Chondrocyte (in vitro differentiated cells): Measurements from ENCODE around the gene TMEM201. TPM values are rescaled to one million over a fixed set of nuclear protein-coding genes. Genes with fewer than 3 reads are reported as not detected.

Experiments used
- DNase-seq: peaks from one replicate; pipeline ENCODE4 v3.0.0; 2021; ENCODE audit warnings: mixed read lengths, low spot score
- H3K27ac Mint-ChIP-seq: one replicate; pipeline ENCODE4 v1.8.0; 2021; ENCODE audit warnings: mild to moderate bottlenecking, moderate library complexity, mixed read lengths; ENCODE audit not compliant: unreplicated experiment
- H3K27me3 Mint-ChIP-seq: 2 replicates; pipeline ENCODE4 v1.8.0; 2021; ENCODE audit warnings: low read depth, mixed read lengths
- H3K36me3 Mint-ChIP-seq: 2 replicates; pipeline ENCODE4 v1.8.0; 2021; ENCODE audit warnings: low read depth, mixed read lengths
- H3K4me1 Mint-ChIP-seq: 2 replicates; pipeline ENCODE4 v1.8.0; 2021; ENCODE audit warnings: low read depth, mild to moderate bottlenecking, mixed read lengths
- H3K4me3 Mint-ChIP-seq: one replicate; pipeline ENCODE4 v1.8.0; 2021; ENCODE audit warnings: mild to moderate bottlenecking, moderate library complexity, mixed read lengths; ENCODE audit not compliant: unreplicated experiment
- H3K9me3 Mint-ChIP-seq: 2 replicates; pipeline ENCODE4 v1.8.0; 2021; ENCODE audit warnings: low read depth, mixed read lengths
- CTCF ChIP-seq: fragments of 200-600 bp; sonication (generic); IDR thresholded peaks from 2 replicates; pipeline ENCODE4 v1.5.0; 2021; ENCODE audit warnings: antibody characterized with exemption, mild to moderate bottlenecking, moderate library complexity
- total RNA-seq: library from RNA; stranded (reverse); gene quantifications from 3 replicates; pipeline ENCODE4 v1.2.1, GENCODE V29; 2021

TMEM201 gene
- total RNA-seq, 1 donor from 2014 or later: 10.6 TPM

GRCh38 chr1:9629445-9630201 lies 40.9 kb downstream of the TMEM201 start:
- Mint-ChIP-seq H3K4me1 (peaks cover 3% of the 10 kb centered on the region), H3K27ac (no peak overlapping the region), H3K4me3 (no peak overlapping the region), H3K9me3 (no peaks in the 10 kb centered on the region), H3K27me3 (peaks cover 1% of the 10 kb centered on the region), H3K36me3 (no peaks in the 10 kb centered on the region)
- no peak for DNase-seq
- no peak for TF ChIP-seq CTCF

GRCh38 chr1:9630331-9631111 lies 41.8 kb downstream of the TMEM201 start:
- Mint-ChIP-seq H3K4me1 (peaks cover 3% of the 10 kb centered on the region), H3K4me3 (no peak overlapping the region), H3K9me3 (peaks cover 2% of the 10 kb centered on the region), H3K27me3 (peaks cover 1% of the 10 kb centered on the region), H3K36me3 (no peaks in the 10 kb centered on the region), H3K27ac (no peak overlapping the region)
- TF ChIP-seq CTCF: no peak
- no peak for DNase-seq

- no peak overlapping the region for H3K4me3 Mint-ChIP-seq
- no peak for DNase-seq
- TF ChIP-seq CTCF: no peak
- H3K36me3 Mint-ChIP-seq: no peaks in the 10 kb centered on the region
- H3K27ac Mint-ChIP-seq: no peak overlapping the region
- H3K27me3 Mint-ChIP-seq: no peaks in the 10 kb centered on the region
- peaks cover 2% of the 10 kb centered on the region for H3K9me3 Mint-ChIP-seq
- no peaks in the 10 kb centered on the region for H3K4me1 Mint-ChIP-seq
Measured at GRCh38 chr1:9631613-9632012, 42.9 kb downstream of the TMEM201 start.

- Mint-ChIP-seq H3K4me1 (no peaks in the 10 kb centered on the region), H3K4me3 (no peak overlapping the region), H3K27me3 (no peaks in the 10 kb centered on the region), H3K36me3 (peaks cover 2% of the 10 kb centered on the region), H3K27ac (no peak overlapping the region), H3K9me3 (peaks cover 6% of the 10 kb centered on the region)
- TF ChIP-seq CTCF: no peak
- DNase-seq: no peak
Measured at GRCh38 chr1:9633493-9633892, 44.8 kb downstream of the TMEM201 start.

- no peak for TF ChIP-seq CTCF
- H3K4me1 Mint-ChIP-seq: no peaks in the 10 kb centered on the region
- peaks cover 6% of the 10 kb centered on the region for H3K9me3 Mint-ChIP-seq
- no peak overlapping the region for H3K4me3 Mint-ChIP-seq
- H3K36me3 Mint-ChIP-seq: peaks cover 2% of the 10 kb centered on the region
- H3K27ac Mint-ChIP-seq: no peak overlapping the region
- H3K27me3 Mint-ChIP-seq: no peaks in the 10 kb centered on the region
- no peak for DNase-seq
Measured at GRCh38 chr1:9634582-9634981, 45.9 kb downstream of the TMEM201 start.
